WTC11 (cell line): ENCODE data around the gene RTBDN. TPM values are rescaled to one million over a fixed set of nuclear protein-coding genes. Genes with fewer than 3 reads are reported as not detected.

ENCODE experiments used
- ATAC-seq: fragments of 200-7000 bp; cut with Tn5 transposase; 2 replicates; pipeline ENCODE4 v1.10.0; 2021; ENCODE audit warnings: mild to moderate bottlenecking, moderate library complexity
- CTCF ChIA-PET: fragments of 300-600 bp; sonication (Branson Sonifier 250); formaldehyde crosslinking; loops from one replicate; lab custom pipeline; 2021; ENCODE audit warnings: antibody characterized with exemption; lab: Charles Lee
- POLR2A ChIA-PET: fragments of 350-600 bp; sonication (Branson Sonifier 250); formaldehyde crosslinking; loops from one replicate; lab custom pipeline; 2021; ENCODE audit warnings: antibody characterized with exemption; lab: Charles Lee
- DNase-seq: peaks from one replicate; pipeline ENCODE4 v3.0.0; 2021; ENCODE audit warnings: low spot score
- H3K27ac Mint-ChIP-seq: 2 replicates; pipeline ENCODE4 v1.8.0; 2021; ENCODE audit warnings: mixed read lengths
- H3K27me3 Mint-ChIP-seq: 2 replicates; pipeline ENCODE4 v1.8.0; 2021; ENCODE audit warnings: low read depth, mild to moderate bottlenecking, moderate library complexity, mixed read lengths
- H3K36me3 Mint-ChIP-seq: 2 replicates; pipeline ENCODE4 v1.8.0; 2021; ENCODE audit warnings: mixed read lengths
- H3K4me1 Mint-ChIP-seq: 2 replicates; pipeline ENCODE4 v1.8.0; 2022; ENCODE audit warnings: mixed read lengths
- H3K4me3 Mint-ChIP-seq: 2 replicates; pipeline ENCODE4 v1.8.0; 2021; ENCODE audit warnings: mild to moderate bottlenecking, moderate library complexity, mixed read lengths
- H3K9me3 Mint-ChIP-seq: 2 replicates; pipeline ENCODE4 v1.8.0; 2021; ENCODE audit warnings: mixed read lengths
- AR ChIP-seq: fragments of 250-450 bp; sonication (Bioruptor Pico); IDR thresholded peaks from 2 replicates; pipeline ENCODE4 v1.9.0; 2021; ENCODE audit warnings: mild to moderate bottlenecking
- ARID4B ChIP-seq: sonication (generic); formaldehyde crosslinking; IDR thresholded peaks from 2 replicates; pipeline ENCODE4 v1.8.0; 2023; ENCODE audit warnings: missing genetic modification reagents, mild to moderate bottlenecking, borderline replicate concordance
- ATF3 ChIP-seq: sonication (generic); formaldehyde crosslinking; conservative IDR thresholded peaks from 2 replicates; pipeline ENCODE4 v1.8.1; 2022; ENCODE audit warnings: mild to moderate bottlenecking, missing genetic modification reagents
- ATF6 ChIP-seq: sonication (generic); formaldehyde crosslinking; IDR thresholded peaks from 2 replicates; pipeline ENCODE4 v1.8.1; 2023; ENCODE audit warnings: mild to moderate bottlenecking, missing genetic modification reagents
- CREM ChIP-seq: sonication (generic); formaldehyde crosslinking; IDR thresholded peaks from 2 replicates; pipeline ENCODE4 v1.8.1; 2022; ENCODE audit warnings: mild to moderate bottlenecking, missing genetic modification reagents, moderate library complexity
- E2F1 ChIP-seq: sonication (generic); formaldehyde crosslinking; IDR thresholded peaks from 2 replicates; pipeline ENCODE4 v1.8.0; 2022; ENCODE audit warnings: mild to moderate bottlenecking, missing genetic modification reagents
- ERG ChIP-seq: fragments of 250-450 bp; sonication (Bioruptor Pico); IDR thresholded peaks from 2 replicates; pipeline ENCODE4 v1.8.0; 2021; ENCODE audit warnings: mild to moderate bottlenecking
- ESRRA ChIP-seq: sonication (generic); formaldehyde crosslinking; IDR thresholded peaks from 2 replicates; pipeline ENCODE4 v1.8.1; 2022; ENCODE audit warnings: mild to moderate bottlenecking, missing genetic modification reagents, borderline replicate concordance
- FOXJ3 ChIP-seq: sonication (generic); formaldehyde crosslinking; IDR thresholded peaks from 2 replicates; pipeline ENCODE4 v1.9.0; 2021; ENCODE audit warnings: missing genetic modification reagents, mild to moderate bottlenecking, borderline replicate concordance
- GRHL2 ChIP-seq: fragments of 250-450 bp; sonication (Bioruptor Pico); IDR thresholded peaks from 2 replicates; pipeline ENCODE4 v1.8.0; 2022; ENCODE audit warnings: mild to moderate bottlenecking, moderate library complexity; ENCODE audit not compliant: insufficient replicate concordance, severe bottlenecking
- GTF2I ChIP-seq: fragments of 250-450 bp; sonication (Bioruptor Pico); conservative IDR thresholded peaks from 2 replicates; pipeline ENCODE4 v1.4.0; 2021; ENCODE audit warnings: mild to moderate bottlenecking
- NFATC4 ChIP-seq: fragments of 250-450 bp; sonication (Bioruptor Pico); IDR thresholded peaks from 2 replicates; pipeline ENCODE4 v1.9.0; 2021; ENCODE audit warnings: mild to moderate bottlenecking
- RELA ChIP-seq: sonication (generic); formaldehyde crosslinking; IDR thresholded peaks from 2 replicates; pipeline ENCODE4 v1.8.1; 2022; ENCODE audit warnings: missing genetic modification reagents, mild to moderate bottlenecking, borderline replicate concordance
- USF2 ChIP-seq: sonication (generic); formaldehyde crosslinking; IDR thresholded peaks from 2 replicates; pipeline ENCODE4 v1.8.1; 2023; ENCODE audit warnings: mild to moderate bottlenecking, missing genetic modification reagents, moderate library complexity
- ZNF232 ChIP-seq: sonication (generic); formaldehyde crosslinking; IDR thresholded peaks from 2 replicates; pipeline ENCODE4 v1.8.0; 2022; ENCODE audit warnings: mild to moderate bottlenecking, missing genetic modification reagents
- ZNF317 ChIP-seq: sonication (generic); formaldehyde crosslinking; IDR thresholded peaks from 2 replicates; pipeline ENCODE4 v1.8.1; 2023; ENCODE audit warnings: low read depth, mild to moderate bottlenecking, moderate library complexity, missing genetic modification reagents, borderline replicate concordance
- ZNF512 ChIP-seq: sonication (generic); formaldehyde crosslinking; IDR thresholded peaks from 2 replicates; pipeline ENCODE4 v1.8.1; 2022; ENCODE audit warnings: missing genetic modification reagents, borderline replicate concordance
- total RNA-seq: library from RNA; stranded (reverse); gene quantifications from 3 replicates; pipeline ENCODE4 v1.2.3, GENCODE V29; 2021

RTBDN gene
- total RNA-seq, 1 experiment from 2014 or later = 2.4 TPM

GRCh38 chr19:12864143-12864542 is 29.8 kb upstream of the RTBDN start (continued):
- TF ChIP-seq FOXJ3 (CRISPR knock-in tag) (no peak), RELA (CRISPR knock-in tag) (no peak), NFATC4 (CRISPR knock-in tag) (no peak), USF2 (CRISPR knock-in tag) (no peak), ATF6 (CRISPR knock-in tag) (no peak), ATF3 (CRISPR knock-in tag) (no peak), ZNF232 (CRISPR knock-in tag) (no peak), ESRRA (no peak)

- ChIA-PET CTCF (interaction anchor here (3.0 kb wide), 1 partner anchor 12 kb away, joined by 11 read pairs; no protein-coding TSS in a partner anchor), POLR2A (no interaction called here)
- Mint-ChIP-seq H3K36me3 (peaks cover 30% of the 10 kb centered on the region), H3K4me1 (peaks cover 2% of the 10 kb centered on the region; the same call in 1 of the 2 replicates), H3K9me3 (peaks cover 9% of the 10 kb centered on the region), H3K4me3 (no peak overlapping the region), H3K27ac (no peak overlapping the region), H3K27me3 (peaks cover 5% of the 10 kb centered on the region; the same call in 1 of the 2 replicates)
- ATAC-seq = no peak
- DNase-seq = no peak
- TF ChIP-seq ESRRA (no peak), ATF6 (CRISPR knock-in tag) (no peak), ZNF512 (CRISPR knock-in tag) (no peak), ARID4B (CRISPR knock-in tag) (no peak), ERG (no peak), GRHL2 (CRISPR knock-in tag) (no peak), E2F1 (CRISPR knock-in tag) (no peak), GTF2I (no peak), ATF3 (CRISPR knock-in tag) (no peak), ZNF317 (CRISPR knock-in tag) (no peak), AR (CRISPR knock-in tag) (no peak), CREM (CRISPR knock-in tag) (no peak)
Measured at GRCh38 chr19:12859546-12859945, 25.2 kb upstream of the RTBDN start.
